OCI-LY3 (cell line): ENCODE results near the gene MLPH.

Experiments
- CTCF ChIP-seq: fragments of 200-600, 300-600 bp; sonication (generic); IDR thresholded peaks from 2 replicates; pipeline ENCODE4 v1.5.1; 2014; ENCODE audit warnings: antibody characterized with exemption, low read length, low read depth
- EZH2phosphoT487 ChIP-seq: fragments of 200-600 bp; shearing (Covaris generic); IDR thresholded peaks from 2 replicates; pipeline ENCODE4 v1.6.1; 2018; ENCODE audit warnings: antibody characterized with exemption, mixed run types, low read depth

- TF ChIP-seq CTCF (no peak), EZH2phosphoT487 (no peak)
These were observed 66.9 kb downstream of the MLPH start for GRCh38 chr2:237553948-237554347.
